HEK293 (cell line): Measurements from ENCODE around the gene KPTN.

Experiments used
- KLF7 ChIP-seq: fragments of 450-650 bp; formaldehyde crosslinking; IDR thresholded peaks from 2 replicates; pipeline ENCODE4 v1.5.1; 2016; ENCODE audit warnings: missing biosample characterization, missing genetic modification characterization, borderline replicate concordance
- KLF8 ChIP-seq: fragments of 450-650 bp; formaldehyde crosslinking; IDR thresholded peaks from 2 replicates; pipeline ENCODE4 v1.5.1; 2016; ENCODE audit warnings: missing biosample characterization, missing genetic modification characterization
- KLF9 ChIP-seq: fragments of 450-650 bp; formaldehyde crosslinking; IDR thresholded peaks from 2 replicates; pipeline ENCODE4 v1.5.1; 2016; ENCODE audit warnings: missing biosample characterization, missing genetic modification characterization, low read depth
- PRDM6 ChIP-seq: fragments of 450-650 bp; formaldehyde crosslinking; IDR thresholded peaks from 2 replicates; pipeline ENCODE4 v1.5.1; 2017; ENCODE audit warnings: missing biosample characterization, missing genetic modification characterization
- SCRT1 ChIP-seq: fragments of 450-650 bp; formaldehyde crosslinking; IDR thresholded peaks from 2 replicates; pipeline ENCODE4 v1.5.1; 2016; ENCODE audit warnings: missing biosample characterization, missing genetic modification characterization, borderline replicate concordance
- TCF7L2 ChIP-seq: IDR thresholded peaks from 2 replicates; pipeline ENCODE4 v1.6.1; 2011; ENCODE audit warnings: low read depth, mild to moderate bottlenecking, inconsistent platforms, low read length, moderate library complexity, borderline replicate concordance
- YY1 ChIP-seq: fragments of 450-650 bp; formaldehyde crosslinking; IDR thresholded peaks from 2 replicates; pipeline ENCODE4 v1.5.1; 2018; ENCODE audit warnings: missing biosample characterization, missing genetic modification characterization
- ZBTB20 ChIP-seq: fragments of 450-650 bp; formaldehyde crosslinking; IDR thresholded peaks from 2 replicates; pipeline ENCODE4 v1.5.1; 2016; ENCODE audit warnings: missing biosample characterization, missing genetic modification characterization
- ZBTB21 ChIP-seq: fragments of 450-650 bp; formaldehyde crosslinking; IDR thresholded peaks from 2 replicates; pipeline ENCODE4 v1.5.1; 2017; ENCODE audit warnings: missing biosample characterization, missing genetic modification characterization
- ZBTB26 ChIP-seq: fragments of 450-650 bp; formaldehyde crosslinking; optimal IDR thresholded peaks from 2 replicates; pipeline ENCODE3; 2016; ENCODE audit warnings: missing biosample characterization, mild to moderate bottlenecking, missing genetic modification characterization
- ZBTB8A ChIP-seq: fragments of 450-650 bp; formaldehyde crosslinking; IDR thresholded peaks from 2 replicates; pipeline ENCODE4 v1.5.1; 2016; ENCODE audit warnings: missing biosample characterization, missing genetic modification characterization
- ZFP69B ChIP-seq: fragments of 450-650 bp; formaldehyde crosslinking; IDR thresholded peaks from 2 replicates; pipeline ENCODE4 v1.5.1; 2016; ENCODE audit warnings: missing biosample characterization, missing genetic modification characterization
- ZNF112 ChIP-seq: fragments of 450-650 bp; formaldehyde crosslinking; IDR thresholded peaks from 2 replicates; pipeline ENCODE4 v1.5.0; 2017; ENCODE audit warnings: missing biosample characterization, missing genetic modification characterization
- ZNF114 ChIP-seq: fragments of 450-650 bp; formaldehyde crosslinking; IDR thresholded peaks from 2 replicates; pipeline ENCODE4 v1.5.0; 2017; ENCODE audit warnings: missing biosample characterization, missing genetic modification characterization
- ZNF121 ChIP-seq: fragments of 450-650 bp; formaldehyde crosslinking; IDR thresholded peaks from 2 replicates; pipeline ENCODE4 v1.5.1; 2016; ENCODE audit warnings: missing biosample characterization, missing genetic modification characterization
- ZNF138 ChIP-seq: fragments of 450-650 bp; formaldehyde crosslinking; IDR thresholded peaks from 2 replicates; pipeline ENCODE4 v1.5.1; 2016; ENCODE audit warnings: missing biosample characterization, missing genetic modification characterization, borderline replicate concordance
- ZNF140 ChIP-seq: fragments of 450-650 bp; formaldehyde crosslinking; IDR thresholded peaks from 2 replicates; pipeline ENCODE4 v1.5.1; 2016; ENCODE audit warnings: missing biosample characterization, missing genetic modification characterization
- ZNF2 ChIP-seq: fragments of 450-650 bp; formaldehyde crosslinking; IDR thresholded peaks from 2 replicates; pipeline ENCODE4 v1.5.1; 2016; ENCODE audit warnings: missing biosample characterization, missing genetic modification characterization
- ZNF274 ChIP-seq, 2 experiments: fragments of 200-500 bp in 1 of 2; fragments of 450-650 bp in 1 of 2; sonication (Bioruptor generic) in 1 of 2; formaldehyde crosslinking in 1 of 2; IDR thresholded peaks; 2 replicates each; pipeline versions ENCODE4 v1.5.1 to v1.6.1; 2014 to 2016; ENCODE audit warnings: borderline replicate concordance in 1 of 2, inconsistent platforms in 1 of 2, low read length in 1 of 2, missing biosample characterization in 1 of 2, missing genetic modification characterization in 1 of 2
- ZNF292 ChIP-seq: fragments of 450-650 bp; formaldehyde crosslinking; IDR thresholded peaks from 2 replicates; pipeline ENCODE4 v1.5.1; 2016; ENCODE audit warnings: low read depth, missing biosample characterization, missing genetic modification characterization, borderline replicate concordance
- ZNF324 ChIP-seq: fragments of 450-650 bp; formaldehyde crosslinking; IDR thresholded peaks from 2 replicates; pipeline ENCODE4 v1.5.1; 2016; ENCODE audit warnings: missing biosample characterization, missing genetic modification characterization
- ZNF366 ChIP-seq: fragments of 450-650 bp; formaldehyde crosslinking; conservative IDR thresholded peaks from 2 replicates; pipeline ENCODE4 v1.5.1; 2016; ENCODE audit warnings: missing biosample characterization, missing genetic modification characterization
- ZNF404 ChIP-seq: fragments of 450-650 bp; formaldehyde crosslinking; IDR thresholded peaks from 2 replicates; pipeline ENCODE4 v1.5.1; 2017; ENCODE audit warnings: missing biosample characterization, missing genetic modification characterization
- ZNF416 ChIP-seq: fragments of 450-650 bp; formaldehyde crosslinking; IDR thresholded peaks from 2 replicates; pipeline ENCODE4 v1.5.1; 2016; ENCODE audit warnings: missing biosample characterization, missing genetic modification characterization
- ZNF48 ChIP-seq: fragments of 450-650 bp; formaldehyde crosslinking; IDR thresholded peaks from 2 replicates; pipeline ENCODE4 v1.5.1; 2016; ENCODE audit warnings: missing biosample characterization, missing genetic modification characterization
- ZNF501 ChIP-seq: fragments of 450-650 bp; formaldehyde crosslinking; IDR thresholded peaks from 2 replicates; pipeline ENCODE4 v1.5.1; 2016; ENCODE audit warnings: missing biosample characterization, missing genetic modification characterization
- ZNF560 ChIP-seq: fragments of 450-650 bp; formaldehyde crosslinking; IDR thresholded peaks from 2 replicates; pipeline ENCODE4 v1.5.1; 2017; ENCODE audit warnings: missing biosample characterization, missing genetic modification characterization, borderline replicate concordance
- ZNF596 ChIP-seq: fragments of 450-650 bp; IDR thresholded peaks from 2 replicates; pipeline ENCODE4 v1.5.0; 2018; ENCODE audit warnings: missing biosample characterization, mild to moderate bottlenecking, missing genetic modification characterization, moderate library complexity
- ZNF623 ChIP-seq: fragments of 450-650 bp; formaldehyde crosslinking; IDR thresholded peaks from 2 replicates; pipeline ENCODE4 v1.5.1; 2016; ENCODE audit warnings: missing biosample characterization, missing genetic modification characterization
- ZNF629 ChIP-seq: fragments of 450-650 bp; formaldehyde crosslinking; IDR thresholded peaks from 2 replicates; pipeline ENCODE4 v1.5.1; 2017; ENCODE audit warnings: missing biosample characterization, missing genetic modification characterization
- ZNF785 ChIP-seq: fragments of 450-650 bp; formaldehyde crosslinking; IDR thresholded peaks from 2 replicates; pipeline ENCODE4 v1.5.1; 2016; ENCODE audit warnings: missing biosample characterization, missing genetic modification characterization
- ZNF791 ChIP-seq: fragments of 450-650 bp; formaldehyde crosslinking; IDR thresholded peaks from 2 replicates; pipeline ENCODE4 v1.5.1; 2016; ENCODE audit warnings: missing biosample characterization, missing genetic modification characterization
- TF ChIP-seq, protein P1 (sequence below): fragments of 450-650 bp; IDR thresholded peaks from 2 replicates; pipeline ENCODE4 v1.5.1; 2018; ENCODE audit warnings: missing biosample characterization, mild to moderate bottlenecking, missing genetic modification characterization
- TF ChIP-seq, protein P2 (sequence below): fragments of 450-650 bp; formaldehyde crosslinking; IDR thresholded peaks from 2 replicates; pipeline ENCODE4 v1.5.1; 2016; ENCODE audit warnings: missing biosample characterization, missing genetic modification characterization

KPTN gene

GRCh38 chr19:47428177-47428894 lies 55.7 kb downstream of the KPTN start (continued):
- TF ChIP-seq KLF7 (tag by site-specific recombination) (no peak), ZNF404 (tag by site-specific recombination) (no peak), TCF7L2 (no peak), ZNF114 (tag by site-specific recombination) (no peak), ZNF140 (tag by site-specific recombination) (no peak), ZNF138 (tag by site-specific recombination) (no peak), ZBTB20 (tag by site-specific recombination) (peak; percentile 24; the same call in 1 of the 2 replicates), ZBTB21 (tag by site-specific recombination) (no peak), ZFP69B (tag by site-specific recombination) (no peak), ZNF501 (tag by site-specific recombination) (no peak), ZNF791 (tag by site-specific recombination) (no peak), ZNF292 (tag by site-specific recombination) (no peak), ZNF324 (tag by site-specific recombination) (no peak), ZNF416 (no peak), ZBTB26 (no peak), ZNF112 (no peak), YY1 (no peak), ZNF48 (tag by site-specific recombination) (no peak), ZNF2 (no peak), KLF9 (tag by site-specific recombination) (peak; percentile 100), ZNF121 (tag by site-specific recombination) (no peak), ZNF623 (tag by site-specific recombination) (no peak), ZNF629 (no peak), PRDM6 (tag by site-specific recombination) (no peak), ZNF274 (IDR thresholded peaks at IDR 0.05; ENCODE audit: low read length) (no peak), ZNF274 (tag by site-specific recombination; IDR thresholded peaks at IDR 0.05; ENCODE audit: borderline replicate concordance) (no peak), ZNF366 (tag by site-specific recombination) (no peak), ZBTB8A (tag by site-specific recombination) (no peak), SCRT1 (tag by site-specific recombination) (no peak), KLF8 (tag by site-specific recombination) (peak; percentile 53), ZNF596 (no peak), ZNF785 (tag by site-specific recombination) (no peak), ZNF560 (no peak)
- TF ChIP-seq, protein P1, sequence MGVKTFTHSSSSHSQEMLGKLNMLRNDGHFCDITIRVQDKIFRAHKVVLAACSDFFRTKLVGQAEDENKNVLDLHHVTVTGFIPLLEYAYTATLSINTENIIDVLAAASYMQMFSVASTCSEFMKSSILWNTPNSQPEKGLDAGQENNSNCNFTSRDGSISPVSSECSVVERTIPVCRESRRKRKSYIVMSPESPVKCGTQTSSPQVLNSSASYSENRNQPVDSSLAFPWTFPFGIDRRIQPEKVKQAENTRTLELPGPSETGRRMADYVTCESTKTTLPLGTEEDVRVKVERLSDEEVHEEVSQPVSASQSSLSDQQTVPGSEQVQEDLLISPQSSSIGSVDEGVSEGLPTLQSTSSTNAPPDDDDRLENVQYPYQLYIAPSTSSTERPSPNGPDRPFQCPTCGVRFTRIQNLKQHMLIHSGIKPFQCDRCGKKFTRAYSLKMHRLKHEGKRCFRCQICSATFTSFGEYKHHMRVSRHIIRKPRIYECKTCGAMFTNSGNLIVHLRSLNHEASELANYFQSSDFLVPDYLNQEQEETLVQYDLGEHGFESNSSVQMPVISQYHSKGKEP: no peak
- TF ChIP-seq, protein P2, sequence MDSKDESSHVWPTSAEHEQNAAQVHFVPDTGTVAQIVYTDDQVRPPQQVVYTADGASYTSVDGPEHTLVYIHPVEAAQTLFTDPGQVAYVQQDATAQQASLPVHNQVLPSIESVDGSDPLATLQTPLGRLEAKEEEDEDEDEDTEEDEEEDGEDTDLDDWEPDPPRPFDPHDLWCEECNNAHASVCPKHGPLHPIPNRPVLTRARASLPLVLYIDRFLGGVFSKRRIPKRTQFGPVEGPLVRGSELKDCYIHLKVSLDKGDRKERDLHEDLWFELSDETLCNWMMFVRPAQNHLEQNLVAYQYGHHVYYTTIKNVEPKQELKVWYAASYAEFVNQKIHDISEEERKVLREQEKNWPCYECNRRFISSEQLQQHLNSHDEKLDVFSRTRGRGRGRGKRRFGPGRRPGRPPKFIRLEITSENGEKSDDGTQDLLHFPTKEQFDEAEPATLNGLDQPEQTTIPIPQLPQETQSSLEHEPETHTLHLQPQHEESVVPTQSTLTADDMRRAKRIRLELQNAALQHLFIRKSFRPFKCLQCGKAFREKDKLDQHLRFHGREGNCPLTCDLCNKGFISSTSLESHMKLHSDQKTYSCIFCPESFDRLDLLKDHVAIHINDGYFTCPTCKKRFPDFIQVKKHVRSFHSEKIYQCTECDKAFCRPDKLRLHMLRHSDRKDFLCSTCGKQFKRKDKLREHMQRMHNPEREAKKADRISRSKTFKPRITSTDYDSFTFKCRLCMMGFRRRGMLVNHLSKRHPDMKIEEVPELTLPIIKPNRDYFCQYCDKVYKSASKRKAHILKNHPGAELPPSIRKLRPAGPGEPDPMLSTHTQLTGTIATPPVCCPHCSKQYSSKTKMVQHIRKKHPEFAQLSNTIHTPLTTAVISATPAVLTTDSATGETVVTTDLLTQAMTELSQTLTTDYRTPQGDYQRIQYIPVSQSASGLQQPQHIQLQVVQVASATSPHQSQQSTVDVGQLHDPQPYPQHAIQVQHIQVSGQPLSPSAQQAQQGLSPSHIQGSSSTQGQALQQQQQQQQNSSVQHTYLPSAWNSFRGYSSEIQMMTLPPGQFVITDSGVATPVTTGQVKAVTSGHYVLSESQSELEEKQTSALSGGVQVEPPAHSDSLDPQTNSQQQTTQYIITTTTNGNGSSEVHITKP (tag by site-specific recombination): peak; percentile 83
